OCI-LY1 (cell line): ENCODE measurements around the gene MBNL1.

Experiments
- EZH2 ChIP-seq: fragments of 200-600 bp; sonication (generic), shearing (Covaris generic); IDR thresholded peaks from 2 replicates; pipeline ENCODE4 v1.8.0; 2017; ENCODE audit warnings: borderline replicate concordance, mixed run types, mild to moderate bottlenecking, antibody characterized with exemption, low read length, moderate library complexity, mixed read lengths
- TF ChIP-seq, protein P1 (sequence below): fragments of 200-600 bp; sonication (generic), shearing (Covaris generic); IDR thresholded peaks from 2 replicates; pipeline ENCODE4 v1.5.1; 2017; ENCODE audit warnings: mild to moderate bottlenecking, antibody characterized with exemption, low read length, moderate library complexity, mixed read lengths

DNA sequence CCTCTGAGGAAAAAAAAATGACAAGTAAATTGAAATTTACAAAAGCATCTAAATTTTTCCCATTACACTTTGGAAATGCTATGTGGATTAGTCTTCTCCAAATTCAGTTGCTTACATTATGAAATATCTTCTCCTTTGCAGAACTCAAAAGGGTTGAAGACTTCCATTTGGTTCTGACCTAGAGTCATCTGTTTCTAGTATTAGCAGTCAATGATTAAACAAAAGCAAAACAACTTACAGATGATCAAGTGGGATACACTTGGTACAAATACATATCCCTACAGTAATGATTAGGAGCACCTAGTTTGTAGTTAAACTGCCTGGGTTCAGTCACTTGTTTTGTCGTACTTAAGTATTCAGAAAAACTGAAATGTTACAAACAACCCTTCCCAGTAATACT is 136.2 kb downstream of the MBNL1 start:
- TF ChIP-seq, protein P1, sequence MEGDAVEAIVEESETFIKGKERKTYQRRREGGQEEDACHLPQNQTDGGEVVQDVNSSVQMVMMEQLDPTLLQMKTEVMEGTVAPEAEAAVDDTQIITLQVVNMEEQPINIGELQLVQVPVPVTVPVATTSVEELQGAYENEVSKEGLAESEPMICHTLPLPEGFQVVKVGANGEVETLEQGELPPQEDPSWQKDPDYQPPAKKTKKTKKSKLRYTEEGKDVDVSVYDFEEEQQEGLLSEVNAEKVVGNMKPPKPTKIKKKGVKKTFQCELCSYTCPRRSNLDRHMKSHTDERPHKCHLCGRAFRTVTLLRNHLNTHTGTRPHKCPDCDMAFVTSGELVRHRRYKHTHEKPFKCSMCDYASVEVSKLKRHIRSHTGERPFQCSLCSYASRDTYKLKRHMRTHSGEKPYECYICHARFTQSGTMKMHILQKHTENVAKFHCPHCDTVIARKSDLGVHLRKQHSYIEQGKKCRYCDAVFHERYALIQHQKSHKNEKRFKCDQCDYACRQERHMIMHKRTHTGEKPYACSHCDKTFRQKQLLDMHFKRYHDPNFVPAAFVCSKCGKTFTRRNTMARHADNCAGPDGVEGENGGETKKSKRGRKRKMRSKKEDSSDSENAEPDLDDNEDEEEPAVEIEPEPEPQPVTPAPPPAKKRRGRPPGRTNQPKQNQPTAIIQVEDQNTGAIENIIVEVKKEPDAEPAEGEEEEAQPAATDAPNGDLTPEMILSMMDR = no peak
- no peak for TF ChIP-seq EZH2
